H1 (cell line): ENCODE measurements around the gene GNB1L. TPM values are rescaled to one million over a fixed set of nuclear protein-coding genes. Genes with fewer than 3 reads are reported as not detected.
A peak's percentile ranks its signal among the peaks of the same experiment; 100 is the strongest.

Source experiments
- CTCF ChIA-PET: fragments of 300-600 bp; sonication (Branson Sonifier 250); formaldehyde crosslinking; loops from one replicate; lab custom pipeline; 2021; ENCODE audit not compliant: partially characterized antibody; lab: Charles Lee
- POLR2A ChIA-PET: fragments of 300-600 bp; sonication (Branson Sonifier 250); formaldehyde crosslinking; loops from one replicate; lab custom pipeline; 2021; ENCODE audit warnings: inconsistent platforms; ENCODE audit not compliant: partially characterized antibody; lab: Charles Lee
- DNase-seq, 2 experiments: peaks; one replicate each; pipeline versions ENCODE4 v3.0.0 to v3.0.0-alpha.2; 2010 to 2022; ENCODE audit warnings: low spot score in 2 of 2, low read depth in 1 of 2, mixed read lengths in 1 of 2
- FAIRE-seq: peaks from 2 replicates; lab custom pipeline; 2011; peaks lifted over from hg19 to GRCh38; lab: Jason Lieb, UNC
- H2AFZ ChIP-seq: 2 replicates; pipeline ENCODE4 v1.8.1; 2012; ENCODE audit warnings: low read length, inconsistent platforms
- H2AK5ac ChIP-seq: 2 replicates; pipeline ENCODE4 v1.6.1; 2013; ENCODE audit warnings: low read depth, low read length
- H2BK120ac ChIP-seq: replicated peaks from 2 replicates; pipeline ENCODE3; 2013; ENCODE audit warnings: low read depth, low read length, inconsistent platforms
- H2BK12ac ChIP-seq: 2 replicates; pipeline ENCODE4 v1.6.1; 2013; ENCODE audit warnings: low read depth, low read length
- H2BK15ac ChIP-seq: 2 replicates; pipeline ENCODE4 v1.6.1; 2013; ENCODE audit warnings: low read length
- H2BK20ac ChIP-seq: 2 replicates; pipeline ENCODE4 v1.6.1; 2013; ENCODE audit warnings: low read length
- H2BK5ac ChIP-seq: 2 replicates; pipeline ENCODE4 v1.6.1; 2013; ENCODE audit warnings: low read depth, low read length
- H3K14ac ChIP-seq: 2 replicates; pipeline ENCODE4 v1.6.1; 2013; ENCODE audit warnings: inconsistent platforms; ENCODE audit not compliant: insufficient read length
- H3K18ac ChIP-seq: 2 replicates; pipeline ENCODE4 v1.6.1; 2013; ENCODE audit warnings: low read length; ENCODE audit errors: extremely low read depth
- H3K23ac ChIP-seq: 2 replicates; pipeline ENCODE4 v1.6.1; 2013; ENCODE audit warnings: inconsistent platforms; ENCODE audit not compliant: insufficient read length
- H3K23me2 ChIP-seq: 2 replicates; pipeline ENCODE4 v1.6.1; 2013; ENCODE audit warnings: low read depth, low read length
- H3K27ac ChIP-seq: 2 replicates; pipeline ENCODE4 v1.6.1; 2011; ENCODE audit warnings: low read depth, low read length, inconsistent platforms
- H3K27me3 ChIP-seq, 4 experiments: replicated peaks in 1 of 4; 1 replicate in 1 of 4; 2 replicates in 3 of 4; pipeline versions ENCODE4 v1.6.1 to v1.8.1; 2011 to 2013; ENCODE audit warnings: low read length in 3 of 4, mild to moderate bottlenecking in 3 of 4, inconsistent platforms in 2 of 4, mixed read lengths in 2 of 4, moderate library complexity in 1 of 4; ENCODE audit not compliant: control insufficient read depth in 3 of 4, insufficient read depth in 3 of 4; ENCODE audit errors: extremely low read depth in 1 of 4
- H3K36me3 ChIP-seq, 4 experiments: 2 replicates each; pipeline versions ENCODE4 v1.6.1 to v1.8.1; 2011 to 2013; ENCODE audit warnings: mild to moderate bottlenecking in 4 of 4, low read length in 3 of 4, moderate library complexity in 2 of 4, control low read depth in 1 of 4, inconsistent platforms in 1 of 4; ENCODE audit not compliant: insufficient read depth in 4 of 4, control insufficient read depth in 2 of 4
- H3K4ac ChIP-seq: replicated peaks from 2 replicates; pipeline ENCODE3; 2013; ENCODE audit warnings: low read length, low read depth, mixed read lengths, inconsistent platforms; ENCODE audit not compliant: insufficient read length
- H3K4me1 ChIP-seq, 4 experiments: replicated peaks in 1 of 4; 1 replicate in 1 of 4; 2 replicates in 3 of 4; pipeline versions ENCODE4 v1.6.1 to v1.8.1; 2011 to 2013; ENCODE audit warnings: low read length in 3 of 4, inconsistent platforms in 2 of 4, mixed read lengths in 1 of 4; ENCODE audit not compliant: insufficient read depth in 4 of 4, control insufficient read depth in 3 of 4
- H3K4me2 ChIP-seq, 2 experiments: 2 replicates each; pipeline versions ENCODE4 v1.6.1 to v1.8.1; 2011 to 2013; ENCODE audit warnings: low read depth in 2 of 2, low read length in 2 of 2, control low read depth in 1 of 2, inconsistent platforms in 1 of 2, mild to moderate bottlenecking in 1 of 2; ENCODE audit not compliant: insufficient read depth in 1 of 2
- H3K4me3 ChIP-seq, 4 experiments: fragments of 200-600, 300-600 bp in 1 of 4; sonication (generic), shearing (Covaris generic), sonication (Bioruptor Twin) in 1 of 4; 2 replicates each; pipeline versions ENCODE4 v1.5.1 to v1.8.1; 2011 to 2016; ENCODE audit warnings: low read length in 4 of 4, low read depth in 3 of 4, control low read depth in 2 of 4, inconsistent platforms in 2 of 4, mild to moderate bottlenecking in 2 of 4, mixed read lengths in 1 of 4, moderate library complexity in 1 of 4; ENCODE audit not compliant: insufficient read depth in 2 of 4; ENCODE audit errors: extremely low read depth in 1 of 4
- H3K56ac ChIP-seq: replicated peaks from 2 replicates; pipeline ENCODE3; 2013; ENCODE audit warnings: low read depth, mild to moderate bottlenecking, mixed read lengths, low read length, inconsistent platforms; ENCODE audit not compliant: insufficient read length
- H3K79me1 ChIP-seq: 2 replicates; pipeline ENCODE4 v1.6.1; 2013; ENCODE audit warnings: low read depth, low read length, control low read depth
- H3K79me2 ChIP-seq, 2 experiments: 2 replicates each; pipeline versions ENCODE4 v1.6.1 to v1.8.1; 2012 to 2013; ENCODE audit warnings: low read length in 2 of 2, mild to moderate bottlenecking in 2 of 2, inconsistent platforms in 1 of 2; ENCODE audit not compliant: insufficient read depth in 2 of 2, control insufficient read depth in 1 of 2
- H3K9ac ChIP-seq, 4 experiments: replicated peaks in 1 of 4; 1 replicate in 1 of 4; 2 replicates in 3 of 4; pipeline versions ENCODE4 v1.6.1 to v1.8.1; 2011 to 2013; ENCODE audit warnings: low read depth in 3 of 4, low read length in 3 of 4, control low read depth in 2 of 4, mild to moderate bottlenecking in 2 of 4, moderate library complexity in 2 of 4, inconsistent platforms in 1 of 4; ENCODE audit errors: extremely low read depth in 1 of 4
- H3K9me3 ChIP-seq, 2 experiments: 2 replicates each; pipeline versions ENCODE4 v1.6.1 to v1.8.1; 2012 to 2013; ENCODE audit warnings: mild to moderate bottlenecking in 2 of 2, moderate library complexity in 2 of 2, control low read depth in 1 of 2, inconsistent platforms in 1 of 2, low read depth in 1 of 2, low read length in 1 of 2, mixed read lengths in 1 of 2; ENCODE audit not compliant: insufficient read depth in 2 of 2
- H4K20me1 ChIP-seq, 2 experiments: replicated peaks in 1 of 2; 2 replicates each; pipeline versions ENCODE3 to v1.8.1; 2011 to 2013; ENCODE audit warnings: inconsistent platforms in 2 of 2, low read length in 2 of 2, mild to moderate bottlenecking in 1 of 2; ENCODE audit not compliant: insufficient read depth in 2 of 2, control insufficient read depth in 1 of 2
- H4K5ac ChIP-seq: 2 replicates; pipeline ENCODE4 v1.6.1; 2013; ENCODE audit warnings: low read length, low read depth, mixed read lengths, inconsistent platforms; ENCODE audit not compliant: insufficient read length
- H4K8ac ChIP-seq: 2 replicates; pipeline ENCODE4 v1.8.0; 2013; ENCODE audit warnings: mild to moderate bottlenecking, moderate library complexity, low read length, inconsistent platforms; ENCODE audit not compliant: insufficient read depth; ENCODE audit errors: extremely low read depth
- H4K91ac ChIP-seq: replicated peaks from 2 replicates; pipeline ENCODE3; 2013; ENCODE audit warnings: low read length, mixed read lengths, inconsistent platforms; ENCODE audit not compliant: insufficient read length
- ATF3 ChIP-seq: IDR thresholded peaks from 2 replicates; pipeline ENCODE4 v1.6.1; 2011; ENCODE audit warnings: low read depth, mild to moderate bottlenecking, low read length; ENCODE audit not compliant: insufficient read depth
- CBX8 ChIP-seq: fragments of 300-800, 300-1000 bp; sonication (generic); IDR thresholded peaks from 2 replicates; pipeline ENCODE4 v1.7.1; 2016; ENCODE audit warnings: low read depth, low read length, borderline replicate concordance
- CREB1 ChIP-seq: IDR thresholded peaks from 2 replicates; pipeline ENCODE4 v1.6.1; 2012; ENCODE audit warnings: inconsistent platforms
- KDM5A ChIP-seq: fragments of 200-600 bp; IDR thresholded peaks from 2 replicates; pipeline ENCODE4 v1.7.1; 2012; ENCODE audit warnings: mild to moderate bottlenecking, low read length, inconsistent platforms, mixed read lengths
- POLR2AphosphoS5 ChIP-seq: IDR thresholded peaks from 2 replicates; pipeline ENCODE4 v1.6.1; 2011; ENCODE audit warnings: low read depth, low read length
- RAD21 ChIP-seq, 2 experiments: IDR thresholded peaks in 1 of 2; conservative IDR thresholded peaks in 1 of 2; 2 replicates each; pipeline ENCODE4 v1.6.1; 2011; ENCODE audit warnings: low read depth in 2 of 2, low read length in 2 of 2, improper control_type of control experiment in 1 of 2, inconsistent platforms in 1 of 2, mild to moderate bottlenecking in 1 of 2, moderate library complexity in 1 of 2
- RFX5 ChIP-seq: IDR thresholded peaks from 2 replicates; pipeline ENCODE4 v1.6.1; 2011; ENCODE audit warnings: low read depth, low read length, improper control_type of control experiment, borderline replicate concordance
- SAP30 ChIP-seq: fragments of 300-600 bp; sonication (generic); IDR thresholded peaks from 2 replicates; pipeline ENCODE4 v1.7.1; 2012; ENCODE audit warnings: low read length, moderate library complexity, mild to moderate bottlenecking, inconsistent platforms; ENCODE audit not compliant: insufficient read depth, insufficient replicate concordance
- TAF1 ChIP-seq: IDR thresholded peaks from 2 replicates; pipeline ENCODE4 v1.6.1; 2011; ENCODE audit warnings: mild to moderate bottlenecking, low read depth, low read length
- WGBS, 2 experiments: shearing (Covaris generic) in 1 of 2; methylation state at CpG; one replicate each; pipeline versions ENCODE4 v1.1.6 to v1.1.7; 2013 to 2015; ENCODE audit warnings: low lambda C conversion rate in 2 of 2, mixed read lengths in 2 of 2, inconsistent platforms in 1 of 2, low coverage in 1 of 2, missing lambda C conversion rate in 1 of 2; ENCODE audit not compliant: insufficient replicate concordance in 2 of 2, insufficient coverage in 1 of 2, insufficient read length in 1 of 2; ENCODE audit errors: extremely low coverage in 1 of 2, missing lambda C conversion rate in 1 of 2; 5-methylcytosine and 5-hydroxymethylcytosine counted together
- polyA plus RNA-seq, 7 experiments: library from polyadenylated mRNA; depleted of rRNA in 3 of 7; stranded (reverse) in 5 of 7; unstranded in 2 of 7; fragments of >200 nt in 5 of 7; fragments of 200-250 nt in 2 of 7; gene quantifications; 1 replicate in 5 of 7; 2 replicates in 1 of 7; 4 replicates in 1 of 7; pipeline versions ENCODE4 v1.2.1 to v1.2.3, GENCODE V29; 2011 to 2013; ENCODE audit warnings: missing spikeins in 2 of 7, mixed read lengths in 2 of 7
- total RNA-seq: library from RNA; stranded (reverse); fragmentation: NEBNext Ultra II Directional; extraction: Animal tissue kit (Norgen Biotek cat#: 25700); gene quantifications from 2 replicates; pipeline ENCODE4 v1.2.1, GENCODE V29; 2021

Gene GNB1L
- total and polyA plus RNA-seq, 2 of the 8 experiments (the other 6 are each of a cell fraction or from before 2014, with no cell fraction given), result 14.0 to 15.6 TPM

GRCh38 chr22:19806213-19807160 lies 48.2 kb downstream of the GNB1L start:
- no peak for DNase-seq
- peaks cover 0 to 2% of the 10 kb centered on the region in 2 experiments for H4K20me1 ChIP-seq
- H2BK12ac ChIP-seq, result no peak overlapping the region
- H3K23me2 ChIP-seq, result no peaks in the 10 kb centered on the region
- no peaks in the 10 kb centered on the region for H3K36me3 ChIP-seq
- no peaks in the 10 kb centered on the region for H3K79me1 ChIP-seq
- H3K4me1 ChIP-seq, result no peaks in the 10 kb centered on the region; a peak in 1 of 7 replicates
- H3K4me3 ChIP-seq, result no peak overlapping the region
- no peaks in the 10 kb centered on the region for H3K9me3 ChIP-seq
- no peak overlapping the region for H3K23ac ChIP-seq
- no peak overlapping the region for H3K18ac ChIP-seq
- H2BK15ac ChIP-seq, result no peak overlapping the region
- POLR2A ChIA-PET, result no interaction called here
- no peak overlapping the region for H2AK5ac ChIP-seq
- H3K27me3 ChIP-seq, result no peaks in the 10 kb centered on the region
- no peak overlapping the region for H3K56ac ChIP-seq
- 86% methylated on average over 37 of the region's 38 CpGs; no CpG with 5 or more reads in 1 of the 2 experiments for WGBS, 2 experiments
- H2BK120ac ChIP-seq, result no peak overlapping the region
- H3K4me2 ChIP-seq, result no peak overlapping the region
- H3K9ac ChIP-seq, result no peak overlapping the region
- H3K4ac ChIP-seq, result no peak overlapping the region
- no peak overlapping the region for H3K27ac ChIP-seq
- H4K5ac ChIP-seq, result no peak overlapping the region
- no peak overlapping the region for H2AFZ ChIP-seq
- no peak for FAIRE-seq
- CTCF ChIA-PET, result interaction anchor here (0.8 to 2.4 kb wide), 7 partner anchors 11 to 168 kb away, joined by 3 to 8 read pairs (median 3); no protein-coding TSS in a partner anchor
- no peak overlapping the region for H4K91ac ChIP-seq
- peak overlapping the region; percentile 82; the same call in 1 of the 2 replicates for H4K8ac ChIP-seq
- no peak overlapping the region for H2BK20ac ChIP-seq
- H3K79me2 ChIP-seq, result no peaks in the 10 kb centered on the region
- H2BK5ac ChIP-seq, result 0 out of 2 replicates have a peak overlapping the region, but pooled peaks have one; percentile 44
- TF ChIP-seq ATF3 (no peak), POLR2AphosphoS5 (no peak), CBX8 (no peak), TAF1 (no peak), RAD21 (IDR thresholded peaks at IDR 0.05 in 1 of 2, conservative IDR thresholded peaks at IDR 0.05 in 1 of 2; ENCODE audit: low read depth in 2 of 2, low read length in 2 of 2) (no peak), SAP30 (no peak), CREB1 (no peak), RFX5 (no peak), KDM5A (no peak)
- no peak overlapping the region for H3K14ac ChIP-seq
